ENCODE results near the gene KLF6. TPM values are rescaled to one million over a fixed set of nuclear protein-coding genes. Genes with fewer than 3 reads are reported as not detected.

KLF6 gene
- total and polyA plus RNA-seq, 9 of the 15 experiments (the other 6 are each of a cell fraction or from before 2014, with no cell fraction given), result 3.2 to 23.9 (median 8.0) TPM

DNA sequence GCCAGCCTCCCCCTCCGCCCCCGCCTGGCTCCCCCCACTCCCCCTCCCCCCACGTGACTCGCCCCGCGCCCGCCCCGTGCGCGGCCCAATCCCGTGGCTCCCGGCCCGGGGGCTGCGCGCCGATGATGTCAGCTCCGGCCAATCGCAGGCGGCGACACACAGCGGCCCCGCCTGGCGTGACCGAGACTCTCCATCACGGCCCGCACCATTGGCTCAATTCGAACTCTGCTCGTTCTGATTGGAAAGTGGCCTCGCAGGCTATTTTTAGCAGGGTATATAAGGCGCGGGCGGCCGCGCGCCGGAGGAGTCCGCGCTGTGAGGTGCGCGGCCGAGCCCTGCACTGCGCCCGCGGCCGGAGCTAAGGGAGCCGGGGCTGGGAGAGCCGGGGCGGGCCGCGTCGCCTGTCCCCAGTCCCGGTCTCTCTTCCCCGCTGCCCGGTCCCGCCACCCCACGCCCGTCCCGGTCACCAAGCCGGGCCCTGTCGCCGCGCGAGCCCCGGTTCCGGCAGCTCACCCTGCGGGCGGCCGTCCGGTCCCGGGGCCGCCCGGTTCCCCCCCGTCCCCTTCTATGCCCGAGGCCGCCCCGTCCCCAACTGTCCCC, 342 bp upstream of the KLF6 start:
- 0% methylated on average over 41 of the region's 76 CpGs for WGBS (ENCODE audit: insufficient coverage, low coverage, missing lambda C conversion rate)
- H3K4me2 ChIP-seq (ENCODE audit: insufficient read depth, low read length), result peak overlapping the region; percentile 88
- peak; percentile 90 for FAIRE-seq
- no peak overlapping the region for H2AFZ ChIP-seq (ENCODE audit: low read depth, low read length)
- H3K4me1 ChIP-seq (replicated peaks in 1 of 2; ENCODE audit: control insufficient read depth in 2 of 2, insufficient read depth in 2 of 2, low read length in 2 of 2), result peaks cover 20 to 34% of the 10 kb centered on the region in 2 experiments; a peak in 4 of 5 replicates
- H3K9me1 ChIP-seq (ENCODE audit: control insufficient read depth, insufficient read depth, low read length), result peaks cover 15% of the 10 kb centered on the region
- no peaks in the 10 kb centered on the region for H3K27me3 ChIP-seq (ENCODE audit: control insufficient read depth in 2 of 2, insufficient read depth in 2 of 2, low read length in 2 of 2)
- H3K36me3 ChIP-seq (ENCODE audit: control insufficient read depth, insufficient read depth, low read length), result peaks cover 24% of the 10 kb centered on the region
- ATAC-seq, result peak; percentile 84
- intact Hi-C loops (cut with micrococcal nuclease), result loop anchor here (5.0 kb wide), 1 partner anchor 142 kb away; no protein-coding TSS in a partner anchor
- H3K27ac ChIP-seq (ENCODE audit: extremely low read depth, low read depth, low read length), result peak overlapping the region; percentile 97
- no TSS peak for BruUV-seq (replicated peaks)
- H3K9ac ChIP-seq (ENCODE audit: insufficient read depth in 1 of 2, low read depth in 2 of 2, low read length in 2 of 2), result peak overlapping the region; percentile 96 to 98
- POLR2A ChIA-PET, result interaction anchor here (0.5 to 3.1 kb wide), 95 partner anchors 10 to 1876 kb away, joined by 3 to 60 read pairs (median 4); partner anchors contain the start of genes AKR1E2 and PITRM1
- CTCF ChIA-PET (ENCODE audit: low intra/inter-chr PET ratio), result interaction anchor here (0.6 kb wide), 1 partner anchor 27 kb away, joined by 4 read pairs; no protein-coding TSS in a partner anchor
- peaks cover 47% of the 10 kb centered on the region for H3K79me2 ChIP-seq (ENCODE audit: control insufficient read depth, insufficient read depth, low read length)
- peak overlapping the region; percentile 92 for H3K4me3 ChIP-seq
- no peaks in the 10 kb centered on the region for H3K9me3 ChIP-seq (replicated peaks; ENCODE audit: control insufficient read depth, insufficient read depth, low read depth, low read length)
- peaks cover 37% of the 10 kb centered on the region for H4K20me1 ChIP-seq (replicated peaks; ENCODE audit: control insufficient read depth, insufficient read depth, low read length)
- DNase-seq (ENCODE audit: extremely low read depth in 1 of 4, low spot score in 3 of 4), result peak; percentile 99 to 100 (median 100)
- in situ Hi-C loops (cut with MboI), result no loop called here
- TF ChIP-seq CREB3 (tag; conservative IDR thresholded peaks at IDR 0.05; ENCODE audit: low read depth), result no peak
- peak; percentile 76 for TF ChIP-seq KLF16 (IDR thresholded peaks at IDR 0.05)
- peak; percentile 98 for TF ChIP-seq RBM22 (IDR thresholded peaks at IDR 0.05; ENCODE audit: low read depth, low read length, poor library complexity, severe bottlenecking)
- TF ChIP-seq ZNF134 (CRISPR knock-in tag; conservative IDR thresholded peaks at IDR 0.05), result no peak
- no peak for TF ChIP-seq STAT5B (CRISPR knock-in tag; IDR thresholded peaks at IDR 0.05)
- TF ChIP-seq CHD1 (IDR thresholded peaks at IDR 0.05; ENCODE audit: low read length), result no peak
- TF ChIP-seq HMG20B (CRISPR knock-in tag; IDR thresholded peaks at IDR 0.05), result no peak
- TF ChIP-seq, protein P1, sequence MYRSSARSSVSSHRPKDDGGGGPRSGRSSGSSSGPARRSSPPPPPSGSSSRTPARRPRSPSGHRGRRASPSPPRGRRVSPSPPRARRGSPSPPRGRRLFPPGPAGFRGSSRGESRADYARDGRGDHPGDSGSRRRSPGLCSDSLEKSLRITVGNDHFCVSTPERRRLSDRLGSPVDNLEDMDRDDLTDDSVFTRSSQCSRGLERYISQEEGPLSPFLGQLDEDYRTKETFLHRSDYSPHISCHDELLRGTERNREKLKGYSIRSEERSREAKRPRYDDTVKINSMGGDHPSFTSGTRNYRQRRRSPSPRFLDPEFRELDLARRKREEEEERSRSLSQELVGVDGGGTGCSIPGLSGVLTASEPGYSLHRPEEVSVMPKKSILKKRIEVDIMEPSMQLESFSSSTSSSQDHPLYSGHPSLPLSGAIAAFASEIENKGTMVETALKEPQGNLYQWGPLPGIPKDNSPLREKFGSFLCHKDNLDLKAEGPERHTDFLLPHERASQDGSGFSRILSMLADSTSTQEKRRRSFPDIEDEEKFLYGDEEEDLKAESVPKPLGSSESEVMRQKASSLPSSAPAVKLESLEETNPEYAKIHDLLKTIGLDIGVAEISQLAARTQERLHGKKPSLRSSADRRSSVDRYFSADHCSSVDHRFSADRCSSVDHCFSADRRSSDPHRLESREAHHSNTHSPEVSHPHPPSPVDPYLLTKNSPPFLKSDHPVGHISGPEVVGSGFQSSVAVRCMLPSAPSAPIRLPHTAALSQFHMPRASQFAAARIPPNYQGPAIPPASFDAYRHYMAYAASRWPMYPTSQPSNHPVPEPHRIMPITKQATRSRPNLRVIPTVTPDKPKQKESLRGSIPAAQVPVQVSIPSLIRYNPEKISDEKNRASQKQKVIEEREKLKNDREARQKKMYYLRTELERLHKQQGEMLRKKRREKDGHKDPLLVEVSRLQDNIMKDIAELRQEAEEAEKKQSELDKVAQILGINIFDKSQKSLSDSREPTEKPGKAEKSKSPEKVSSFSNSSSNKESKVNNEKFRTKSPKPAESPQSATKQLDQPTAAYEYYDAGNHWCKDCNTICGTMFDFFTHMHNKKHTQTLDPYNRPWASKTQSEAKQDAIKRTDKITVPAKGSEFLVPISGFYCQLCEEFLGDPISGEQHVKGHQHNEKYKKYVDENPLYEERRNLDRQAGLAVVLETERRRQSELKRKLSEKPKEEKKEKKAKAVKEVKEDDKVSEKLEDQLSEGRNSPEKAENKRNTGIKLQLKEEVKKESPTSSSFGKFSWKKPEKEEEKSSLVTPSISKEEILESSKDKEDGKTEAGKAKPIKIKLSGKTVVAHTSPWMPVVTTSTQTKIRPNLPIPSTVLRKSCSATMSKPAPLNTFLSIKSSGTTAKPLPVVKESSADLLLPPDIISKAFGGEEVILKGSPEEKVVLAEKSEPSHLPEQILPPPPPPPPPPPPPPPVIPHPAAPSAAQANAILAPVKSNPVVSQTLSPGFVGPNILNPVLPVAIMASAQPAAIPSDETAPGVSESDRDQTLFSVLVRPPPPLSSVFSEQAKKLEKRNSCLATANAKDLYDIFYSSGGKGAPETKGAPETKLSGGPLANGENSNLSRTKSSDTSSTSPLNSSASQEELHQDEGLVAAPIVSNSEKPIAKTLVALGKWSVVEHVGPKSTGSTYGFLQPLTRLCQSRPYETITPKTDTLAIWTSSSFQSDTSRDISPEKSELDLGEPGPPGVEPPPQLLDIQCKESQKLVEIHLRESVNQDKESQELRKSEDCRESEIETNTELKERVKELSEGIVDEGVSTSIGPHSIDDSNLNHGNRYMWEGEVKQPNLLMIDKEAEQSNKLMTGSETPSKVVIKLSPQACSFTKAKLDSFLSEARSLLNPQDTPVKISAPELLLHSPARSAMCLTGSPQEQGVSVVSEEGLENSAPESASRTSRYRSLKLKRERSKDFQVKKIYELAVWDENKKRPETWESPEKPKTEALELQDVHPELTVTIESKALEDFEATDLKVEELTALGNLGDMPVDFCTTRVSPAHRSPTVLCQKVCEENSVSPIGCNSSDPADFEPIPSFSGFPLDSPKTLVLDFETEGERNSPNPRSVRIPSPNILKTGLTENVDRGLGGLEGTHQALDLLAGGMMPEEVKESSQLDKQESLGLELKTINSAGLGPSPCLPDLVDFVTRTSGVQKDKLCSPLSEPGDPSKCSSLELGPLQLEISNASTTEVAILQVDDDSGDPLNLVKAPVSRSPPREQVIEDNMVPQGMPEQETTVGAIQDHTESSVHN (IDR thresholded peaks at IDR 0.05; ENCODE audit: borderline replicate concordance in 1 of 2, low read depth in 1 of 2), result no peak
- peak in 1 of 2 experiments; percentile 6; a peak in 2 of 4 replicates for TF ChIP-seq RAD21 (CRISPR knock-in tag; conservative IDR thresholded peaks at IDR 0.05 in 1 of 2, IDR thresholded peaks at IDR 0.05 in 1 of 2)
- TF ChIP-seq FOXK1 (CRISPR knock-in tag; IDR thresholded peaks at IDR 0.05; ENCODE audit: borderline replicate concordance), result no peak
- TF ChIP-seq ZBTB1 (CRISPR knock-in tag; IDR thresholded peaks at IDR 0.05; ENCODE audit: borderline replicate concordance, low read depth), result peak; percentile 54; the same call in 1 of the 2 replicates
- peak; percentile 62; the same call in 1 of the 2 replicates for TF ChIP-seq PHF8 (IDR thresholded peaks at IDR 0.05; ENCODE audit: borderline replicate concordance, low read length)

All from K562 (cell line).